SKM-1 (cell line): ENCODE measurements around the gene GPR142.

ENCODE experiments used
- DNase-seq: peaks from one replicate; lab custom pipeline; 2025; ENCODE audit not compliant: unreplicated experiment; lab: John Stamatoyannopoulos, UW

GPR142 gene, protein sequence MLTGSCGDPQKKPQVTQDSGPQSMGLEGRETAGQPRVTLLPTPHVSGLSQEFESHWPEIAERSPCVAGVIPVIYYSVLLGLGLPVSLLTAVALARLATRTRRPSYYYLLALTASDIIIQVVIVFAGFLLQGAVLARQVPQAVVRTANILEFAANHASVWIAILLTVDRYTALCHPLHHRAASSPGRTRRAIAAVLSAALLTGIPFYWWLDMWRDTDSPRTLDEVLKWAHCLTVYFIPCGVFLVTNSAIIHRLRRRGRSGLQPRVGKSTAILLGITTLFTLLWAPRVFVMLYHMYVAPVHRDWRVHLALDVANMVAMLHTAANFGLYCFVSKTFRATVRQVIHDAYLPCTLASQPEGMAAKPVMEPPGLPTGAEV

DNA sequence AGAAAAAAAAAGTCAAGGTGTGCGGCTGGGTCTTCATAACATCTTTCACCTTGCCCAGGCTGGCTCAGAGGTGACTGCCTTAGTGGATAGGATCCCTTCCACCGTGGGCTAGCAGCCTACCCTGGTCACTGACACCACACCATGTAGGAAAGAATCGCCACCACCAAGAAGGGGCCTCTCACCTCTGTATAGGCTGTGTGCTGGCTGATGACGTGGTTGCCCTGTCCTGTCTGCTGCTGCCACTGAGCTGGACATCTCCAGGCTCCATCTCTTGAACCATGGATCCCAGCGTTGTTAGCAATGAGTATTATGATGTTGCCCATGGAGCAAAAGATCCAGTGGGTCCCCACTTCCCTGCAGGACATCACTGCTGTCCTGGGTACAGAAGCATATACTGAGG lies at the start of gene GPR142:
TSS of gene GPR142 (plus strand) at position 301 of the 400 bp plus-strand sequence. CDS start 2,035 bp downstream, outside the sequence.
- DNase-seq: no peak

DNA sequence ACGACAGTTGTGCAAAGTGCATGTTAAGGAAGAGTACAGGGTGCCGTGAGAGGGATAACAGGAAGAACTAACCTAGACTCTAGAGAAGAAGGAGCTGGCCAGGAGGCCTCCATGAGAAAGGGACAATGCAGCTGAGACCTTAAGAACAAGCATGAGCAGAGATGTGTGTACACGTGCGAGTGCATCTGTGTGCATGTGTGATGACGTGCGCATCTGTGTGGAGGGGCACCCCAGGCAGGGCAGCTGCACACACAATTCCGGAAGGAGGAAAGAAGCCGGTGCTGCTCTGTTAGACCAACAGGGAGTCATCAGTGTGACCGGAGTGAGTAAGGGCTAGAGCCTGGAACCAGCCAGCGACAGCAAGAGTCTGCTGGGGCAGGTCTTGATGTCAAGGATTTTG lies 48.9 kb upstream of the GPR142 start:
- no peak for DNase-seq

DNA sequence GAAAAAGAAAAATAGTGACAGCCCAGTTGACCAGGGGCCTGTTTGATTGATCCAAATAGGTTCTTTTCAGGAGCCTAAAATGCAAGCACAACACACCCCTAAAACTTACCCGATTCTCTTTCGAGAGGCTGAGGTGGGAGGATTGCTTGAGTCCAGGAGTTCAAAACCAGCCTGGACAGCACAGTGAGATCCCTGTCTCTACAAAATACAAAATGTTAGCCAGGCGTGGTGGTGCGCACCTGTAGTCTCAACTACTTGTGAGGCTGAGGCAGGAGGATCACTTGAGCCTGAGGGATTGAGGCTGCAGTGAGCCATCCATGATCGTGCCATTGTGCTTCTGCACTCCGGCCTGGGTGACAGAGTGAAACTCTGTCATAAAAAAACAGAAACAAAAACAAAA lies 42.8 kb upstream of the GPR142 start:
- no peak for DNase-seq

DNA sequence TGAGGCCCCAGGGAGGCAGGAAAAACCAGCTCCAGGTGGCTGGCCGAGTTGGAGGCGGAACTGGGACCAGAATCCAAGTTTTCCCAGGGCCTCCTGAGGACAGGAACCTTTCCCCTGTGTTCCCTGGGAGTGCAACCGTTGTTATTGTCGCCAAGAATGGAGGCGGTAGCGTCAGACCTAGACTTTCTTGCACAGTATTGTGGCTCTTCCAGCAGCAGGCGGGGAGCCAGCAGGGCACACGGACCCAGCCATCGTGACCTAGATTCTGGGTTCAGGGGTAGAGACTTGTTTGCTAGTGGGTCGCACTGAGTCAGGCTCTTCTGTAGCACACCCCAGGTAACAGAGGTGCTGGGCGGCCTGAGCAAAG lies 41.9 kb upstream of the GPR142 start:
- DNase-seq: no peak

DNA sequence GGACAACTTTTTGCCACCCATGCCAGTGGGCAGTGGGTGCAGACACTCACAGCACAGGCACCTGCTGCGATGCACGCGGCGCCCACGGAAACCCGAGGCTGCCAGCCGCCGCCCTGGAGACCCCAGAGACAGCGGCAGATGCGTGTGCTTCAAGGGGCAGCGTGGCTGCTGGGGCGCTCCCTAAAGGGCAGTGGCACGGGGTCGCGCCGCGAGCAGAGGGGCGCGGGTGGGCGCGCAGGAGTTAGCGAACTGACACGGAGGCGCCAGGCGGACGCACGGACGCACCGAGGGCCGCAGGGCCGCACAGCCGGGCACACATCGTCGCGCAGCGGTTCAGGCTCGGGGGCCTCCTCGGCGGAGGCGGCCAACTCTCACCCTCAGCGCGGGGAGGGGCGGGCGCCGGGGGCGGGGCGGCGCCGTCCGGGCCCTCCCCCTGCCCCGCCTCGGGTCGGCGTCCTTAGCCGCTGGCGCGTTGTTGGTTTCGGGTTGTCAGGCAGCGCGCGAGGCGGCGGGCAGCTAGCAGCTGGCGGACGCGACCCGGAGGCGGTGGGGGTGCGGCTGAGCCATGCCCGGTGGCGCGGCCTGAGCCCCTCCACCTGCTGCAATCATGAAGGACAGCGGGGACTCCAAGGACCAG lies 41.4 kb upstream of the GPR142 start, which contains the start of gene KIF19:
TSS of gene KIF19 (plus strand) at position 484 of the 637 bp plus-strand sequence. CDS start at position 608, 124 bp downstream.
- no peak for DNase-seq

DNA sequence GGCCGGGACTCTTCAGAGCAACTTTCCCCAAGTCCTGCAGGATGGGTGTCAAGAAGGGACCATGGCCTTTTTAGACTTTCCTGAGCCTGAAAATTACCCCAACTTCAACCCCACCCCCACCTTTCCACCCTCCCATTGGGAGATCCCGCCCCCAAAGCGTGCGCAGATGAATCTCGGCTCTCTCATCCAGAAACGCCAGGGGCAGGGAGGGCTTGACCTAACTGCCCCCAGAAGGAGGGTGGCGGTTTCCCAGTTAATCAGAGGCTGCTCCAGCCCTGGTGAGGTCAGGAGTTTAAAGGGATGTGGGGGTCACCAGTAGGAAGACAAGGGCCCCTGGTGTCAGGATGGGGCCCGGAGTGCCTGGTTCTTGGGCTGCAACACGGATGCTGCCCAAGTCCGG lies 40.8 kb upstream of the GPR142 start:
- DNase-seq: no peak

DNA sequence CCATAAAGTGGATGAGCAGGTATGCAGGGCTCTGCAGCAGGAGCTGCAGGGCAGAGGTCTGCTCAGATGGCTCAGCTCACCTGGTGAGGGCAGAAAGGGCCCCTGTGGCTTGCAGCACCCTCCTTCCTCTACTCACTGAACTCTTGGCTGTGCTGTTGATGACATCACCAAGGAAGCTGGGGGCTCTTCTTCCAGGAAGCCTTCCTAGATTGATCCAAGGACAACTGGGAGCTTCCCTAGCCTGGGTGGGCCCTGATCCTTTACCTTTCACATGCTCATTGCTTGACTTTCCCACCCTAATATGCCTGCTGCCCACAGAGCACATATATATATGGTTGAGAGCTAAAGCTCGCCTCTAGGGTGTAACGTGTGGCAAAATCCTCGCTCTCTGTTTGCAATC lies 38.8 kb upstream of the GPR142 start:
- DNase-seq: no peak

DNA sequence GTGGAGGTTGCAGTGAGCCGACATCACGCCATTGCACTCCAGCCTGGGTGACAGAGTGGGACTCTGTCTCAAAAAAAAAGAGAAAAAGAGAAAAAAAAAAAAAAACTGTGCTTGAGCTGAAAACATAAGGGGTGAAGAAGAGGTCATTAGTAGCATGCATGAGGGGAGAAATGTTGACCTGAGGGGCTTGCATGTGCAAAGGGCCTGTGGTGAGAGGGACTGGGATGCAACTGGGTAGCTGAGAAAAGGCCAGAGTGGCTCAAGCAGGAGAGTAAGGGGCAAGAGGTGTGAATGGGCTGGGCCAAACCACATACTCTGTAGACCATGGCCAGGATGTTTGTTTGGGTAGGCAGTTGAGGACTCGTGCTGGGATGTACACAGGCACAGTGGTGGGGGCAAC lies 37.9 kb upstream of the GPR142 start:
- DNase-seq: no peak

DNA sequence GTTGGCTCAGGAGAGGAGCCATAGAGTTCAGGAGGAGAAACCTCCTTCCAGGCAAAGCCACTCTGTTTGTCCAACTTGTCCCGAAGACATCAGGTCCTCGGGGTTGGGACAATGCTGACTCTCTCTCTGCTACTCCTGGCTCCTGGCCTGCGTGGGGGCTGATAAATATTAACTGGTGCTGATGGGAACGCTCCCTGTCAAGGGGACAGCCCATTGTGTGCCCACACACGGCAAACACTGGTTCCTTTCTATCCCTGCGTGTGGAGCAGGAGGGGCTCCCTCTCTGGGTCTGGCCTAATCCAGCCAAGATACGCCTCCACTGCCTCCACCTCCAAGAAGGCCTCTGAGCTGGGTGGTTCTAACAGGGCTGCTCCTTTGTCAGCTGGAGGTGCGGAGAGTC lies 36.9 kb upstream of the GPR142 start:
- no peak for DNase-seq

DNA sequence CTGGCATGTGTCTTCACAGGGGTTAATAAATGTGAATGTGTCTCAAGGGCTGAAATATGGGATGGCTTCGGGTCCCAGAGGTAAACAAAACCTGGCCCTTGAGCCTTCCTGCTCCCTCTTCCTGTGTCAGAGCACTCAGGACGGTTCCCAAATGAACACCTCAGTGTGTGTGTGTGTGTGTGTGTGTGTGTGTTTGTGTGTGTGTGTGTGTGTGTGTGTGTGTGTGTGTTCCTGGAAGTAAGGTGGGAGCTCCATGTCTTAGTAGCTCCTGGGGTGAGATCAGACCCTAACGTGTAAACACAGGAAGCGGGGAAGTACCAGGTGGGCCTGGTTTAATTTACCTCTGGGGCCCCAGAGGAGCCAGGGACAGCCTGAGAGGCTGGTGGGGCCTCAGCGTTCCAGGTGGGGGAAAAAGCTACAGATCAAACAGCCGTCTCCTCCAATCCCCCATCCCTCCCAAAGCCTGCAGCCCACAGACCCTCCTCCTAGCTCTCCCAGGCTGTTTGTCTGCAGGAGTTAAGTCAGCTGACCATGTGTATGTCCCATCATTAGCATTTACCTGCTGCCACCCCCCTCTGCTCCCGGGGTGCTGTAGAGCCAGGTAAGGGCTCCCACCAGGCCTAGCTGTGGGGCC lies 35.2 kb upstream of the GPR142 start:
- DNase-seq: no peak

DNA sequence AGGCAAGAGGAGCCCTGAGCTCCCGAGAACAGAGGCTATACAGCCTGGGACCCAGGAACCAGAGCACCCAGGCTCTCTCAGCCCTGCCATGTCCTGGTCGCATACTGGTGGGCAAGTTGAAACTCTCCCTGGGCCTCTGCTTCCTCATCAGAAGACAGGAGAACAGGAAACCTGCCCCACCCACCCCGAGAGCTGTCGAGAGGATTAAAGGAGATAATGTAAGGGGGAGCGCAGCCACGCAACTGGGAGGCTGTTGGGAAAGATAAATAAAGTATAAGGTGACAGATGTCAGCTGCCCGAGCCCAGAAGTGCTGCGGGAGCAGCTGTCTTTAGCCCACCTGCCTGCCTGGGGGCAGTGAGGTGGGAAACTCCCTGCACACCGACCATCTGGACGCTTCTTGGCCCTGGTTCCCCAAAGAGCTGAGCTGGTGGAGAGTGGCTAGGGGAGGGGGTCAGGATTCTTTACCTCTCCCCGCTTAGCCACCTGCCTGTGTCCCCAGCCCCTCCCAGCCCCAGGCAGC lies 34.5 kb upstream of the GPR142 start:
- no peak for DNase-seq

DNA sequence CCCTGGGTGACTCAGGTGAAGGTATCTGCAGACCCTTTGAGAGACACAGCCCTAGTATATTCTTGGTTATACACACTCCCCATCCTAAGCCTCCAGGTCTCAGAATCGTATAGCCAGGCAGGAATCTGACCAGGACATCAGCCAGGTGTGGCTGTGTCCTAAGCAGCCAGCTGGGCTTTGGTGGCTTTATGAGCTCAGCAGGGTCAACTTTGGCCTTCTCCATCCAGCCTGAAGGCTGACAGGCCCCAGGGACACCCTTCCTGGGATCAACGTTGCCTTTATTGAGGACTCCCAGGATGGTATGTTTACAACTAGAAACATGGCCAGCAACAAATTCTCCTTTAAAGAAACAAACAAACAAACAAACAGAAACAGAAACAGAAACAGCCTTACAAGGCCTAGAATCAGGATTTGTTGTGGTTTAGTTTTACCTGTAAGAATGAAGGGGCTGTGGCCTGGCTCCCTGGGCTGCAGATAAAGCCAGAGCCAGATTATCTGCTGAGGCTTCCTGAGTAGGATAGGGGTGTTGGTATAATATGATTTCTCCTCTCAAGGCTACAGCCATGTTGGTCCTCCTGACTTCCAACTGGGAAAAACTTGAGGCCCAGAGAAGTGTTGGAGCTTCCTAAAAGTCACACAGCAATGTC lies 32.8 kb upstream of the GPR142 start:
- no peak for DNase-seq

DNA sequence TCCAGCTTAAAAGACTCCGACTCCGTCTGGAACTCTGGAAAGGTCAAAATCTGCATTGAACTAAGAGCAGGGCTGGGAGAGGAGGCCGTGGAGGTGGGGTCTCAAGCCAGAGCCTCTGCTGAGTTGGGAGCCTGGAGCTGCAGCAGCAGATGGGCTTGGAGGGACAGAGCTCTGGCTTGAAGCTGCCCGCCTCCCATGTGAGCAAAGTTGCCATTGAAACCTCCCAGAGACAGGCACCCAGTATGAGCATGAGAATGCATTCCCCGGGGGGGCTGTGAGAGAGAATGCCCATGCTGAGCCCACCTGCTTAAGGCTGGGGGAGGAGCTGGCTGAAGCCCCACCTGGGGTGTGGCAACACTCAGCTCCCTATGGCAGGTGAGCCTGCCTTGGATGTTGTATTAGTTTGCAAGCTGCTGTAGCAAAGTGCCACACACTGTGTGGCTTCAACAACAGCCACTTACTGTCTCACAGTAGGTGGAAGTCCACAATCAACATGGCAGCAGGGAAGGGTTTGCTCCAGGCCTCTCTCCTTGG lies 31.7 kb upstream of the GPR142 start:
- no peak for DNase-seq

DNA sequence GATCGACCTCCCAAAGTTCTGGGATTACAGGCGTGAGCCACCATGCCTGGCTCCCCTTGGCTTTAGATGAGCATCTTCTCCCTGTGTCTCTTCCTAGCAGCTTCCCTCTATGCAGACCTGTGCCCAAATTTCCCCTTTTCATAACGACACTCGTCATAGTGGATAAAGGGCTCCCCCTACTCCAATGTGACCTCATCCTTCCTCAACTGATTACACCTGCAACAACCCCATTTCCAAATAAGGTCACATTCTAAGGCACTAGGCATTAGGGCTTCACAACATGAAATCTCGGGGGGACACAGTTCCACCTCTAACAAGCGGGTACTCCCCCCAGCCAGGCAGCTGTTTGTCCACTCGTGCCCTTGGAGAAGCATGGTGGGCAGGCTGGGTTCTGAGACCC lies 31.0 kb upstream of the GPR142 start:
- no peak for DNase-seq

DNA sequence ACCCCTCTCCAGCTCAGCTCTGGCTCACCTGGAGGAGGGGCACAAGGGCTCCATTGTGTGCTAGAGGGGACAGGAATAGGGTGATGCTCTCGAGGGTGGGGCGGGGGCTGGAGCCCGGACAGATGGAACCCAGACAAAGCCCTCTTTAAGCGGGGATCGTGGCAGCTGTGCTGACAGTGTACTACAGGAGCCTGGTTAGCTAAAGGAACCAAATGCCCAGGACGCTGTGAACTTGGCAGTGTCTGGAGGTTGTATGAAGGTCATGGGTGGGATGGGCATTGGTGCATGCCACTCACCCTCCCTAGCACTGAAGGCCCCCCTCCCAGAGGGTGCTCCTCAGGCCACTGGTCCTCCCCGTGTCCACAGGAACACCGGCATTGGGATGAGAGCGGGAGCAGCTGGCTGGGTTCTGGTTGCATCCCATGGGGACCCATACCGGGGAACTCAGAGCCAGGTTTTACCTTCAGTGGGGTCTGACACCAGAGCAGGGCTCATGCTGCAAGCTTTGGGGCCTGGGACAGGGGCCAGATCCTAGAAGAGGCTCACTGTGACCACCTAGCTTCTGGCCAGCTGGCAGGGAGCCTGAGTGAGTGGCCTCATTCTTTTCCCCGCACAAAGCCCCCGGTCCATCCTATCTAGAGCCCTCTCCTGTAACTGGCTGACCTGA lies 29.3 kb upstream of the GPR142 start:
- no peak for DNase-seq

DNA sequence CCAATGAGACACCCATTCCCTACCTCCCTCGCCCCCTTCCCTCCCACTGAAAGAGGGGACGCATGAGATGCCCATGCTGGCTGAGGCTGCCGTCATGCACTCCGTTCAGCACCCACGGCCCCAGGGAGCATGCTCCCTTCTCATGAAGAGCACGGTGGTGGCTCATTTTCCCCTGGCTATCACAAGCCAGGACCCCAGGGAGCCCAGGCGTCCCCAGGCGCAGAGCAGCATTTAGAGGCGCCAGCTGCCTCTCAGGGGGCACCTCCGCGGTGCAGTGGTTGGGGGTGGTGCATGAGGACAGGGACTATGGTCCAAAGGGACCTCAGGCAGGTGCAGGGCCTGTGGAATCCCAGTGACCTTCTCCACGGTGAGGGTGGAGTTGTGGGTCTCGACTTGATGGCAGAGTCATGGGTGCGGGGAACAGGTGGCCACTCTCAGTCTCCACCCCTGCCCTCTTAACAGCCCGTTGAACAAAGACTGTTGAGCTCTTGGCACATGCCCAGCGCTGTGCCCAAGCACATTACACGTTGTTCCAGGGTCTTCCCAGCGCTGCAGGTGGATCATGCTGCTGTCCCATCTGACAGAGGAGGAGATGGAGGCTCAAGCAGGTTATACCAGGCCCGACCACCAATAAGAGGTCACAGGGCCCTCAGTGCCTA lies 27.6 kb upstream of the GPR142 start:
- DNase-seq: no peak

DNA sequence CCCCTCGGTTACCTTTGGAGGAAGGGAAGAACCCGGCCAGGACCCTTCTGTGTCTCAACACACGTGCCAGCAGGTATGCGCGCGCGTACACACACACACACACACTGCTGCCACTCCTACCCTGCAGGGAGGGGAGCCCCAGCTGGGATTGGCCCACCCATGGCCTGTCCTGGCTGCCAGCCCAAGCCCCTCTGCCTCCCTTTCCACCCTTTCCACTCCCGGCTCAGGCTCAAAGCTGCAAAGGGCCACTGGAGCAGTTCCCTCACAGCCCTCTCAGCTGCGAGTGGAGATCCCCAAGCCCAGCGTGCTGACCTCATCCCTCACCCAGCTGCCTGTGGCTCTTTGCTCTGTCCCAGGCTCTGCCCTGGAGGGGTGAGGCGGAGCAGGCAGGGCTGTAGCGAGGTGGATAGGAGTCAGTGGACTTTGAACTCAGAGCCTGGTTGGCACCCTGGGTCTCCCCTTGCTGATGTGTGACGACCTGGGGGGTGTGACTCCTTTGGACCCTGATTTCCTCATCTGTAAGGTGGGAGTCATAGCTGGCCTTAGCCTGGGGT lies 26.8 kb upstream of the GPR142 start:
- DNase-seq: no peak

DNA sequence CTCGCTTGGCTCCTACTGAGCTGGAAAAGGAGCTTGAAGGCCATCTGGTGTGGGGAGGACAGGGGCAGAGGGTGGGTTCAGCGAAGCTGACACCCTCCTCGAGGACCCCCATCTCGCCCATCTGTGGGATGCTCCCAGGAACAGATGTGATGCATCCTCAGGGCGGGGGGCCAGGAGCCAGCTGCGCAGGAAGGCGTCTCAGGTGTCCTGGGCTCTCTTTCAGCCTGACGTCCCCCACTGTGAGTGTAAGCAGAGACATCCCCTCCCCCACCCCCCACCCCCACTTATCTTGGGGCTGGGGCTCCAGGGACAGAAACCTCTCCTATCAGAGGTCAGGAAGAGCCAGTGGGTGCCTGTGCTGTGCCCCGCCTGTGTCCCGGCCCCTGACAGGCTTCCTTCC lies 25.1 kb upstream of the GPR142 start:
- no peak for DNase-seq

DNA sequence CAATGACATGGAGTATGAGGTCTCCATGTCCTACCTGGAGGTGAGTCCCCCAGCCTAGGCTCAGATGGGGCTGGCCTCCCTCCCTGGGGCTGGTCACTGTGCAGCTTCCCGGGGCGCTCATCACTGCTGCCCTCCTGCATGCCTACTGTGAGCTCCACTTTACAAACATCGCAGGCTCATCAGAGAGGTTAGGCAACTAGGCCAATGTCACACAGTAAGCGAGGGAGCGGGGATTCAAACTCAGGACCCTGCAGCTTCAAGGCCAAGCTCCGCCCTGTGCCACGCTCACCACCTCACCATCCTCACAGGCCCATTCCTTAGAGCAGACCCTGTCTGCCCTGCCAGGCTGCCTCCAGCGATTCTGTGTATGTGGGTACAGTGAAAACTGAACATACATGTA lies 24.2 kb upstream of the GPR142 start:
- no peak for DNase-seq
